DMS79 treated with DMSO at 0.1 percent for 48 hours (cell line): ENCODE results near the gene RSPRY1.

ENCODE experiments used
- DNase-seq: peaks from one replicate; lab custom pipeline; 2025; lab: John Stamatoyannopoulos, UW

Gene RSPRY1

GRCh38 chr16:57152096-57153093 lies 33.7 kb upstream of the RSPRY1 start:
- DNase-seq: peak; percentile 82

GRCh38 chr16:57153841-57154240 lies 32.3 kb upstream of the RSPRY1 start:
- no peak for DNase-seq

GRCh38 chr16:57155702-57156350 lies 30.3 kb upstream of the RSPRY1 start:
- DNase-seq: no peak

GRCh38 chr16:57156351-57156703 lies 29.8 kb upstream of the RSPRY1 start:
- no peak for DNase-seq

- no peak for DNase-seq
Observed at GRCh38 chr16:57157533-57157932, 28.6 kb upstream of the RSPRY1 start.

- no peak for DNase-seq
Observed at GRCh38 chr16:57159447-57159846, 26.7 kb upstream of the RSPRY1 start.

- no peak for DNase-seq
Observed at GRCh38 chr16:57163842-57164241, 22.3 kb upstream of the RSPRY1 start.

- no peak for DNase-seq
Observed at GRCh38 chr16:57165483-57165882, 20.6 kb upstream of the RSPRY1 start.

- DNase-seq: peak; percentile 67
Observed at GRCh38 chr16:57165938-57166337, 20.2 kb upstream of the RSPRY1 start.

GRCh38 chr16:57166451-57166850 lies 19.7 kb upstream of the RSPRY1 start:
- no peak for DNase-seq

- peak; percentile 72 for DNase-seq
Observed at GRCh38 chr16:57166951-57167350, 19.2 kb upstream of the RSPRY1 start.

- DNase-seq: peak; percentile 50
Observed at GRCh38 chr16:57167538-57167937, 18.6 kb upstream of the RSPRY1 start.

- peak; percentile 56 for DNase-seq
Observed at GRCh38 chr16:57167953-57168352, 18.2 kb upstream of the RSPRY1 start.

GRCh38 chr16:57169327-57169726 lies 16.8 kb upstream of the RSPRY1 start:
- no peak for DNase-seq

- no peak for DNase-seq
Observed at GRCh38 chr16:57172721-57173290, 13.3 kb upstream of the RSPRY1 start.

GRCh38 chr16:57175896-57176295 lies 10.2 kb upstream of the RSPRY1 start:
- DNase-seq: no peak

- peak; percentile 16 for DNase-seq
Observed at GRCh38 chr16:57178196-57178595, 7.9 kb upstream of the RSPRY1 start.

GRCh38 chr16:57178793-57179212 lies 7.3 kb upstream of the RSPRY1 start:
- no peak for DNase-seq

GRCh38 chr16:57179215-57179828 lies 6.8 kb upstream of the RSPRY1 start:
- DNase-seq: no peak

- no peak for DNase-seq
Observed at GRCh38 chr16:57184113-57184512, 2.0 kb upstream of the RSPRY1 start.

GRCh38 chr16:57184887-57185445 lies 1.2 kb upstream of the RSPRY1 start:
- DNase-seq: peak; percentile 7

- DNase-seq: peak; percentile 18
Observed at GRCh38 chr16:57185446-57185944, 634 bp upstream of the RSPRY1 start.
